ENCODE data around the gene OR4C6. TPM values are rescaled to one million over a fixed set of nuclear protein-coding genes. Genes with fewer than 3 reads are reported as not detected.

OR4C6 gene
- polyA plus RNA-seq: not detected in 2 replicates

DNA sequence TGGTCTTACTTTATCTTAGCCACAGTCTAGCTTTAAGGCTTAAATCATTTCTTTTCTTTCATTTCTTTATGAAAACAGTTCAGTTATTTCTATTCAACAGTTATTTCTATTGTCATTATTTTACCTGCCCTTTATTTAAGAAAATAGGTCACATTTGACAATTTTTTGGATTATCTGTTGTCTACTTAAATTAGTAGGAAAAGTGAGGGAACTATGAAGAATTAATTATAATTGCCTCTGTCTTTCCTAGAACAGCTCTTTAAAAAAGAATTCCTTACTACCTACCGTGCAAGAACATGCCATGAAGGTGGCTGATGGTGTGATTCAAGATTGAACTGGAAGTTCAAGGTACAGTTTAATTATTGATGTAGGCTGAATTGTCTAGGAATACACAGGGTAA lies at the start of gene OR4C6:
Gene OR4C6 (plus strand): TSS at position 301 of the 400 bp plus-strand sequence. CDS start 2,966 bp downstream, outside the sequence.

DNA sequence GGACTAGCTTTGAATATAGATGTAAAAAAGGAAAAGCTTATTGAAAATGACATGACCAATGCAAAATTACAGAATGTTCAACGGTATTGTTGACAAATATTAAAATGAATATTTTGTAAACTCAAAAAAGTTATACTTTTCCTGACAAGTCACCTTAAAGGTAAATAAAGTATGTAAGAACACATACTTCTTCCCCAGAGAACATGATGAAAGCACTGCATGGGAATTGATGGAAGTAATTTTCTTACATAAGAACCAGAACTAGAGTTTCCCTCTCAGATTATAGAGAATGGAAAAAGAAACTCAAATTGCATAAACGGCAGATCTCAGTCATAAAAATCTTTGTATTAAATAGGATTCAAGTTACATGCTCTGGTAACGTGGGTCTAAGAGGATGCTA lies 27.2 kb upstream of the OR4C6 start, which contains the start of gene OR4P4:
Gene OR4P4 (plus strand): TSS at position 301 of the 400 bp plus-strand sequence.

DNA sequence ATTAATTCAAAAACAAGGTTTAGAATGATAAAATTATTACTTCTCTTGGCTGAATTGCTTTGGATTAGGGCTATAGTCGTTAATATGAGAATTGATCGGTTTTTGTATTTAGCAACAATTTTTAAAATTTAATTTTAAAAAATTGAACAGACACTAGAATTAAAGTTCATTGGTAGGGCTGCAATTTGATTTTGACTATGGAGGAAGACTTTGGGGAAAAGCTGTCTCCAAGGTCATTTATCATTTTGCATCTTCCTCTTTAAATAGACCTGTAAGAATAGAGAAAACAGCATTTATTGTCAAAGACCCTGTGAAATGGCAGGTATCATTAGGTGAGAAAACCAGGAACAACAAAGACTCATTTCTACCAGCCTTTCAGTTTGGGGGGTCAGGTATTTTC lies 14.0 kb upstream of the OR4C6 start, which contains the start of gene OR4S2:
Gene OR4S2 (plus strand): TSS at position 301 of the 400 bp plus-strand sequence. CDS start 2,577 bp downstream, outside the sequence.

Other genes starting within 250 kb of the OR4C6 start
- gene OR4C15, start 107.7 kb upstream of the OR4C6 start, polyA plus RNA-seq: not detected in 2 replicates
- not detected in 2 replicates for gene OR4C16, start 90.1 kb upstream of the OR4C6 start, polyA plus RNA-seq
- gene OR4C11, start 54.6 kb upstream of the OR4C6 start, polyA plus RNA-seq: not detected in 2 replicates
- gene OR4P4, start 27.1 kb upstream of the OR4C6 start, polyA plus RNA-seq: not detected in 2 replicates
- not detected in 2 replicates for gene OR4S2, start 13.9 kb upstream of the OR4C6 start, polyA plus RNA-seq
- not detected in 2 replicates for gene OR5D13, start 111.2 kb downstream of the OR4C6 start, polyA plus RNA-seq
- not detected in 2 replicates for gene OR5D14, start 133.4 kb downstream of the OR4C6 start, polyA plus RNA-seq
- gene OR5L1, start 149.2 kb downstream of the OR4C6 start, polyA plus RNA-seq: not detected in 2 replicates
- not detected in 2 replicates for gene OR5D18, start 157.4 kb downstream of the OR4C6 start, polyA plus RNA-seq
- not detected in 2 replicates for gene OR5L2, start 165.0 kb downstream of the OR4C6 start, polyA plus RNA-seq
- gene OR5D16, start 176.6 kb downstream of the OR4C6 start, polyA plus RNA-seq: not detected in 2 replicates
- gene TRIM51, start 221.1 kb downstream of the OR4C6 start, polyA plus RNA-seq: not detected in 2 replicates

All from Purkinje cell (primary cell).